ENCODE measurements around the gene LEKR1. TPM values are rescaled to one million over a fixed set of nuclear protein-coding genes. Genes with fewer than 3 reads are reported as not detected.

The LEKR1 gene
- total and polyA plus RNA-seq, 2 of the 13 experiments (the other 11 are each of a cell fraction or from before 2014, with no cell fraction given), result 0.49 to 1.5 TPM

- H3K9me3 ChIP-seq (ENCODE audit: low read length), result no peaks in the 10 kb centered on the region
Measured at GRCh38 chr3:156902916-156903315, 76.8 kb downstream of the LEKR1 start.

More at GRCh38 chr3:156902916-156903315, 76.8 kb downstream of the LEKR1 start:
- intact Hi-C loops (cut with micrococcal nuclease; ENCODE audit: unreplicated experiment) (no loop called here), in situ Hi-C loops (cut with HindIII; ENCODE audit: extremely low pct_ligation_motif_present, low pct_unique_long_range_greater_than_20kb) (no loop called here)
- H3K27ac ChIP-seq (ENCODE audit: extremely low read length, insufficient read depth, low read length), result no peak overlapping the region
- ChIA-PET CTCF (ENCODE audit: low intra/inter-chr PET ratio, low total read pairs) (no interaction called here), POLR2A (no interaction called here)
- no peaks in the 10 kb centered on the region for H3K27me3 ChIP-seq (ENCODE audit: control insufficient read depth in 1 of 2, insufficient read depth in 2 of 2, low read length in 2 of 2)
- FAIRE-seq (no peak), ATAC-seq (no peak), DNase-seq (ENCODE audit: low spot score) (no peak)
- no TSS peak for BruUV-seq (replicated peaks)
- no peak overlapping the region for H3K9ac ChIP-seq (ENCODE audit: insufficient read depth, low read depth, low read length)
- no peaks in the 10 kb centered on the region for H3K36me3 ChIP-seq (replicated peaks in 1 of 2; ENCODE audit: control insufficient read depth in 1 of 2, insufficient read depth in 2 of 2, low read length in 2 of 2)
- H3K4me1 ChIP-seq (ENCODE audit: insufficient read depth, low read length), result peaks cover 9% of the 10 kb centered on the region
- H2AFZ ChIP-seq (ENCODE audit: low read length), result no peak overlapping the region
- no peaks in the 10 kb centered on the region for H3K79me2 ChIP-seq (ENCODE audit: insufficient read depth, low read length)
- H3K4me3 ChIP-seq (replicated peaks in 1 of 3; ENCODE audit: insufficient read depth in 1 of 3, low read depth in 2 of 3, low read length in 3 of 3), result no peak overlapping the region
- H3K4me2 ChIP-seq (ENCODE audit: low read depth, low read length), result no peak overlapping the region
- no peaks in the 10 kb centered on the region for H4K20me1 ChIP-seq (ENCODE audit: insufficient read depth, low read length)
- TF ChIP-seq ZNF17 (CRISPR knock-in tag; IDR thresholded peaks at IDR 0.05) (no peak), THYN1 (CRISPR knock-in tag; IDR thresholded peaks at IDR 0.05; ENCODE audit: borderline replicate concordance, low read depth) (no peak), ZNF276 (CRISPR knock-in tag; IDR thresholded peaks at IDR 0.05; ENCODE audit: low read depth) (no peak), DBP (CRISPR knock-in tag; IDR thresholded peaks at IDR 0.05; ENCODE audit: not compliant biosample characterization) (no peak), GLMP (CRISPR knock-in tag; IDR thresholded peaks at IDR 0.05; ENCODE audit: borderline replicate concordance) (no peak), ZNF639 (CRISPR knock-in tag; conservative IDR thresholded peaks at IDR 0.05) (no peak), ATRX (CRISPR knock-in tag; IDR thresholded peaks at IDR 0.05; ENCODE audit: borderline replicate concordance) (no peak), BRF2 (CRISPR knock-in tag; IDR thresholded peaks at IDR 0.05) (no peak), POLR2G (IDR thresholded peaks at IDR 0.05; ENCODE audit: low read depth, low read length) (no peak)
